GM12878 (cell line): Measurements from ENCODE around the gene SLC27A5. TPM values are rescaled to one million over a fixed set of nuclear protein-coding genes. Genes with fewer than 3 reads are reported as not detected.

ENCODE experiments used
- BRCA1 ChIP-seq: IDR thresholded peaks from 2 replicates; pipeline ENCODE4 v1.6.1; 2011; ENCODE audit warnings: low read depth, low read length, improper control_type of control experiment
- CHD2 ChIP-seq: IDR thresholded peaks from 2 replicates; pipeline ENCODE4 v1.6.1; 2011; ENCODE audit warnings: low read depth, low read length, improper control_type of control experiment, borderline replicate concordance
- CREB1 ChIP-seq: IDR thresholded peaks from 2 replicates; pipeline ENCODE4 v1.6.1; 2012; ENCODE audit warnings: low read depth, mild to moderate bottlenecking, inconsistent platforms
- ETV6 ChIP-seq, 2 experiments: fragments of 450-650 bp in 1 of 2; IDR thresholded peaks in 1 of 2; conservative IDR thresholded peaks in 1 of 2; 2 replicates each; pipeline ENCODE4 v1.6.1; 2014; ENCODE audit warnings: antibody characterized with exemption in 1 of 2, borderline replicate concordance in 1 of 2, low read depth in 1 of 2, mild to moderate bottlenecking in 1 of 2, moderate library complexity in 1 of 2
- EZH2 ChIP-seq: IDR thresholded peaks from 2 replicates; pipeline ENCODE4 v1.6.1; 2012; ENCODE audit warnings: low read depth, mild to moderate bottlenecking, control low read depth, inconsistent platforms, low read length, borderline replicate concordance; ENCODE audit not compliant: control insufficient read depth
- HDAC2 ChIP-seq: fragments of 200-600 bp; sonication (generic); IDR thresholded peaks from 2 replicates; pipeline ENCODE4 v1.6.1; 2017
- HDAC6 ChIP-seq: fragments of 200-600 bp; sonication (generic); IDR thresholded peaks from one replicate; pipeline ENCODE4 v1.8.0; 2017; ENCODE audit warnings: antibody characterized with exemption; ENCODE audit not compliant: unreplicated experiment
- IRF3 ChIP-seq: fragments of 450-650 bp; IDR thresholded peaks from 2 replicates; pipeline ENCODE4 v1.6.1; 2014; ENCODE audit warnings: mild to moderate bottlenecking
- JUNB ChIP-seq: IDR thresholded peaks from 2 replicates; pipeline ENCODE4 v1.6.1; 2016; ENCODE audit warnings: antibody characterized with exemption, mild to moderate bottlenecking
- KLF5 ChIP-seq: fragments of 450-650 bp; IDR thresholded peaks from 2 replicates; pipeline ENCODE4 v1.6.1; 2014; ENCODE audit warnings: mild to moderate bottlenecking; ENCODE audit not compliant: partially characterized antibody
- MAX ChIP-seq: IDR thresholded peaks from 2 replicates; pipeline ENCODE4 v1.6.1; 2012; ENCODE audit warnings: low read depth, low read length, improper control_type of control experiment
- MEF2A ChIP-seq: IDR thresholded peaks from 2 replicates; pipeline ENCODE4 v1.6.1; 2011; ENCODE audit warnings: low read depth, mild to moderate bottlenecking, low read length, moderate library complexity; ENCODE audit not compliant: insufficient read depth
- PML ChIP-seq: IDR thresholded peaks from 2 replicates; pipeline ENCODE4 v1.6.1; 2012; ENCODE audit warnings: low read length, inconsistent platforms
- POU2F2 ChIP-seq: IDR thresholded peaks from 3 replicates; pipeline ENCODE4 v1.6.1; 2011; ENCODE audit warnings: low read depth, mild to moderate bottlenecking, low read length, borderline replicate concordance
- RAD51 ChIP-seq: fragments of 450-650 bp; IDR thresholded peaks from 2 replicates; pipeline ENCODE4 v1.6.1; 2016; ENCODE audit warnings: moderate library complexity, mild to moderate bottlenecking, inconsistent platforms
- WRNIP1 ChIP-seq: IDR thresholded peaks from 2 replicates; pipeline ENCODE4 v1.6.1; 2011; ENCODE audit warnings: low read depth, low read length, improper control_type of control experiment, borderline replicate concordance
- YBX1 ChIP-seq: fragments of 450-650 bp; IDR thresholded peaks from 2 replicates; pipeline ENCODE4 v1.6.1; 2016; ENCODE audit warnings: antibody characterized with exemption
- ZNF274 ChIP-seq: IDR thresholded peaks from one replicate; pipeline ENCODE4 v1.8.0; 2011; ENCODE audit not compliant: insufficient read length, insufficient read depth
- polyA plus RNA-seq, 11 experiments: library from polyadenylated mRNA; depleted of rRNA in 4 of 11; unstranded in 6 of 11; stranded (reverse) in 5 of 11; fragments of >200 nt; fragmentation: Nextera tagmentation in 4 of 11; fragmentation: Illumina TruSeq in 1 of 11; extraction: Ambion mirVana in 4 of 11; extraction: Trizol in 1 of 11; gene quantifications; 1 replicate in 1 of 11; 2 replicates in 10 of 11; pipeline versions ENCODE4 v1.2.1 to v1.2.3, GENCODE V29; 2011 to 2016; ENCODE audit warnings: inconsistent platforms in 2 of 11, missing spikeins in 2 of 11, low read depth in 1 of 11
- total RNA-seq, 4 experiments: library from RNA; depleted of rRNA in 3 of 4; stranded (reverse); fragments of >200 nt in 3 of 4; fragmentation: Illumina TruSeq in 1 of 4; extraction: Trizol in 1 of 4; gene quantifications; 2 replicates each; pipeline versions ENCODE4 v1.2.1 to v1.2.3, GENCODE V29; 2013 to 2021
- TF ChIP-seq, protein P1 (sequence below): fragments of 450-650 bp; IDR thresholded peaks from 2 replicates; pipeline ENCODE4 v1.6.1; 2017; ENCODE audit warnings: mild to moderate bottlenecking, low read depth, inconsistent platforms; ENCODE audit not compliant: poor library complexity, severe bottlenecking
- TF ChIP-seq, protein P2 (sequence below): fragments of 150-350 bp; IDR thresholded peaks from 2 replicates; pipeline ENCODE4 v1.6.1; 2016; ENCODE audit warnings: low read depth, low read length
- TF ChIP-seq, protein P3 (sequence below): IDR thresholded peaks from 2 replicates; pipeline ENCODE4 v1.6.1; 2011; ENCODE audit warnings: low read depth, mild to moderate bottlenecking, low read length, moderate library complexity, borderline replicate concordance; ENCODE audit errors: extremely low read depth

The SLC27A5 gene
- total and polyA plus RNA-seq, 10 of the 15 experiments (the other 5 are each of a cell fraction or from before 2014, with no cell fraction given): 21.2 to 127 (median 31.8) TPM

DNA sequence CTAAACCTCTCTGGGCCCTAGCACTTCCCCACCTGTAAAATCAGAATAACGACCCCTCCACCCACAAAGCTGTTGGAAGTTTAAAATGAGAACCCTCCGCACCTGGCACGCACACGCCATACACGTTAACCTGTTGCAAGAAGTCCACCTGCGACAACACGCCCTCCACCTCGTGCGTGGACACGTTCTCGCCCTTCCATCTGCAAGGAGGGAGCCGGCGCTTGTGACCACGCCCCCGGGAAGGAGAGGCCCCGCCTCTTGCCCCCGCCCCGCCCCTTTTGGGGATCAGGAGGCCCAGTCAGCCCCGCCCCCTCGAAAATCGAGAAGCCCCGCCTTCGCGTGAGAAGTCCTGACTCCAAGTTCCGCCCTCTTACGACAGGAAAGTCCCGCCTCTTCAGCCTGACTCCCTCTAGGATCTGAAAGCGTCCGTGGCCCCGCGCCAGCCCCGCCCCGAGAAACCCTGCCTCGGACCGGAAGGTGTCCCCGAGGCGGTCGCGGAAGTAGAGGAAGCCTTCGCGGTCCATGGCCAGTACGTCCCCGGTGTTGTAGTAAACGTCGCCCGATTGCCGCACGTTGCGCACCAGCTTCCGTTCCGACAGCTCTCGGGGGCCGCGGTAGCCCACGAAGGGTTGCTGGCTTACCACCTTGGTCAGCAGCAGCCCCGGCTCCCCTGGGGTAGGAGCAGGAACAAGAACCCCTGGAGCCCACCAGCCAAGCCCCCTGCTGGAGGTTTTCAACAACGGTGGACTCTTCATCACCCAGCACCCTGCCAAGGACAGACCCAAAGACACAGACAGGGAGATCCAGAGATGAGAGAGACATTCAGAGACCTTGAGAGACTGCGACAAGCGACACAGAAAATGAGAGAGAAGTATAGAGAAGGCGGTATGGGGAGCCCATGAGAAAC lies 12.5 kb downstream of the SLC27A5 start (continued):
- TF ChIP-seq, protein P1, sequence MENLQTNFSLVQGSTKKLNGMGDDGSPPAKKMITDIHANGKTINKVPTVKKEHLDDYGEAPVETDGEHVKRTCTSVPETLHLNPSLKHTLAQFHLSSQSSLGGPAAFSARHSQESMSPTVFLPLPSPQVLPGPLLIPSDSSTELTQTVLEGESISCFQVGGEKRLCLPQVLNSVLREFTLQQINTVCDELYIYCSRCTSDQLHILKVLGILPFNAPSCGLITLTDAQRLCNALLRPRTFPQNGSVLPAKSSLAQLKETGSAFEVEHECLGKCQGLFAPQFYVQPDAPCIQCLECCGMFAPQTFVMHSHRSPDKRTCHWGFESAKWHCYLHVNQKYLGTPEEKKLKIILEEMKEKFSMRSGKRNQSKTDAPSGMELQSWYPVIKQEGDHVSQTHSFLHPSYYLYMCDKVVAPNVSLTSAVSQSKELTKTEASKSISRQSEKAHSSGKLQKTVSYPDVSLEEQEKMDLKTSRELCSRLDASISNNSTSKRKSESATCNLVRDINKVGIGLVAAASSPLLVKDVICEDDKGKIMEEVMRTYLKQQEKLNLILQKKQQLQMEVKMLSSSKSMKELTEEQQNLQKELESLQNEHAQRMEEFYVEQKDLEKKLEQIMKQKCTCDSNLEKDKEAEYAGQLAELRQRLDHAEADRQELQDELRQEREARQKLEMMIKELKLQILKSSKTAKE: no peak
- peak; percentile 13; the same call in 1 of the 2 replicates for TF ChIP-seq RAD51
- TF ChIP-seq ETV6 (conservative IDR thresholded peaks at IDR 0.05 in 1 of 2, IDR thresholded peaks at IDR 0.05 in 1 of 2; ENCODE audit: borderline replicate concordance in 1 of 2, low read depth in 1 of 2): peak in 1 of 2 experiments; percentile 80; a peak in 2 of 4 replicates
- peak; percentile 50; the same call in 1 of the 2 replicates for TF ChIP-seq MEF2A
- TF ChIP-seq, protein P2, sequence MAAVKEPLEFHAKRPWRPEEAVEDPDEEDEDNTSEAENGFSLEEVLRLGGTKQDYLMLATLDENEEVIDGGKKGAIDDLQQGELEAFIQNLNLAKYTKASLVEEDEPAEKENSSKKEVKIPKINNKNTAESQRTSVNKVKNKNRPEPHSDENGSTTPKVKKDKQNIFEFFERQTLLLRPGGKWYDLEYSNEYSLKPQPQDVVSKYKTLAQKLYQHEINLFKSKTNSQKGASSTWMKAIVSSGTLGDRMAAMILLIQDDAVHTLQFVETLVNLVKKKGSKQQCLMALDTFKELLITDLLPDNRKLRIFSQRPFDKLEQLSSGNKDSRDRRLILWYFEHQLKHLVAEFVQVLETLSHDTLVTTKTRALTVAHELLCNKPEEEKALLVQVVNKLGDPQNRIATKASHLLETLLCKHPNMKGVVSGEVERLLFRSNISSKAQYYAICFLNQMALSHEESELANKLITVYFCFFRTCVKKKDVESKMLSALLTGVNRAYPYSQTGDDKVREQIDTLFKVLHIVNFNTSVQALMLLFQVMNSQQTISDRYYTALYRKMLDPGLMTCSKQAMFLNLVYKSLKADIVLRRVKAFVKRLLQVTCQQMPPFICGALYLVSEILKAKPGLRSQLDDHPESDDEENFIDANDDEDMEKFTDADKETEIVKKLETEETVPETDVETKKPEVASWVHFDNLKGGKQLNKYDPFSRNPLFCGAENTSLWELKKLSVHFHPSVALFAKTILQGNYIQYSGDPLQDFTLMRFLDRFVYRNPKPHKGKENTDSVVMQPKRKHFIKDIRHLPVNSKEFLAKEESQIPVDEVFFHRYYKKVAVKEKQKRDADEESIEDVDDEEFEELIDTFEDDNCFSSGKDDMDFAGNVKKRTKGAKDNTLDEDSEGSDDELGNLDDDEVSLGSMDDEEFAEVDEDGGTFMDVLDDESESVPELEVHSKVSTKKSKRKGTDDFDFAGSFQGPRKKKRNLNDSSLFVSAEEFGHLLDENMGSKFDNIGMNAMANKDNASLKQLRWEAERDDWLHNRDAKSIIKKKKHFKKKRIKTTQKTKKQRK: no peak
- TF ChIP-seq IRF3: peak; percentile 56; the same call in 1 of the 2 replicates
- TF ChIP-seq MAX: peak; percentile 23; the same call in 1 of the 2 replicates
- TF ChIP-seq WRNIP1: peak; percentile 47; the same call in 1 of the 2 replicates
- TF ChIP-seq PML: no peak
- peak; percentile 82; the same call in 2 of the 3 replicates for TF ChIP-seq POU2F2
- no peak for TF ChIP-seq HDAC6
- no peak for TF ChIP-seq JUNB
- no peak for TF ChIP-seq ZNF274
- TF ChIP-seq CHD2: peak; percentile 74; the same call in 1 of the 2 replicates
- no peak for TF ChIP-seq EZH2
- TF ChIP-seq CREB1: peak; percentile 83
- peak; percentile 94 for TF ChIP-seq KLF5
- TF ChIP-seq HDAC2: no peak
- TF ChIP-seq, protein P3, sequence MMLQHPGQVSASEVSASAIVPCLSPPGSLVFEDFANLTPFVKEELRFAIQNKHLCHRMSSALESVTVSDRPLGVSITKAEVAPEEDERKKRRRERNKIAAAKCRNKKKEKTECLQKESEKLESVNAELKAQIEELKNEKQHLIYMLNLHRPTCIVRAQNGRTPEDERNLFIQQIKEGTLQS: no peak
- TF ChIP-seq YBX1: no peak
- no peak for TF ChIP-seq BRCA1
